ENCODE results near the gene MTX1. TPM values are rescaled to one million over a fixed set of nuclear protein-coding genes. Genes with fewer than 3 reads are reported as not detected.

Gene MTX1
- total RNA-seq, 1 donor, result 42.7 TPM

DNA sequence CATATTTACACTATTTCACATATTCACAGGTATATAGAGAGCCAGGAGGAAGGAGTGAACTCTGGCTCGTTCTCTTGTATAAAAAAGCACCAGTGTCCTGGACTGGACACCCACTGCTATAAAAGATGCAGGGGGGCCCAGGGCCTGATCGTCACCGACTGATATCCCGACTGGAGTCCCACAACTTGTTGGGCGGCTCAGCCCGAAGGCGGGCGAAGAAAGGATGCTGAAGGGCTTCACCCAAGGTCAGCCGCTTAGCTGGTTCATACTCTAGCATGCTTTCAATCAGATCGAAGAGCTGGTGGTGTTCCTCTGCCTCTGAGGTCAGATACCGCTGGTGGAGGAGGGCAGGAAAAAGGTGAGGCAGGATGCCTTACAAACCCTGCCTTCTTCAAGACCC, 54.6 kb downstream of the MTX1 start:
- no peak for TF ChIP-seq CTCF (IDR thresholded peaks at IDR 0.05; ENCODE audit: extremely low read depth, low read depth, low read length)
- Histone ChIP-seq H3K36me3 (ENCODE audit: insufficient read depth, low read length) (peaks cover 69% of the 10 kb centered on the region), H4K20me1 (ENCODE audit: insufficient read depth, low read length) (no peaks in the 10 kb centered on the region), H3K27me3 (ENCODE audit: insufficient read depth, low read length) (no peaks in the 10 kb centered on the region), H3K79me2 (ENCODE audit: insufficient read depth, low read length) (peaks cover 25% of the 10 kb centered on the region), H3K4me2 (ENCODE audit: insufficient read depth, low read length) (no peak overlapping the region), H2AFZ (ENCODE audit: low read length) (no peak overlapping the region), H3K9me3 (ENCODE audit: low read depth, low read length) (no peaks in the 10 kb centered on the region), H3K4me3 (ENCODE audit: insufficient read depth, low read length) (no peak overlapping the region), H3K27ac (ENCODE audit: low read depth, low read length) (no peak overlapping the region), H3K4me1 (ENCODE audit: insufficient read depth, low read length) (peaks cover 16% of the 10 kb centered on the region)
- no peak for DNase-seq (ENCODE audit: insufficient read length, low spot score, missing footprints)

Other genes with a start within 250 kb of the MTX1 start
- 12.1 and 18.5 TPM in 2 replicates for gene PYGO2, start 246.9 kb upstream of the MTX1 start, total RNA-seq
- gene SHC1, start 237.9 kb upstream of the MTX1 start, total RNA-seq, result 230 and 239 TPM in 2 replicates
- 23.2 and 23.3 TPM in 2 replicates for gene CKS1B, start 234.0 kb upstream of the MTX1 start, total RNA-seq
- gene FLAD1, start 225.4 kb upstream of the MTX1 start, total RNA-seq, result 17.1 and 20.6 TPM in 2 replicates
- gene LENEP, start 215.1 kb upstream of the MTX1 start, total RNA-seq, result 0.88 TPM in 1 of 2 replicates, not detected in the other
- 18.6 and 23.5 TPM in 2 replicates for gene ZBTB7B, start 205.9 kb upstream of the MTX1 start, total RNA-seq
- gene DCST2, start 174.9 kb upstream of the MTX1 start, total RNA-seq, result not detected in 2 replicates
- not detected in 2 replicates for gene DCST1, start 174.9 kb upstream of the MTX1 start, total RNA-seq
- 89.0 and 101 TPM in 2 replicates for gene ADAM15, start 157.4 kb upstream of the MTX1 start, total RNA-seq
- 3.5 and 3.6 TPM in 2 replicates for gene EFNA4, start 145.0 kb upstream of the MTX1 start, total RNA-seq
- 1.4 and 2.1 TPM in 2 replicates for gene EFNA3, start 129.9 kb upstream of the MTX1 start, total RNA-seq
- 0.36 and 0.88 TPM in 2 replicates for gene EFNA1, start 80.8 kb upstream of the MTX1 start, total RNA-seq
- 34.5 and 38.0 TPM in 2 replicates for gene SLC50A1, start 72.8 kb upstream of the MTX1 start, total RNA-seq
- 15.9 and 34.4 TPM in 2 replicates for gene DPM3, start 68.2 kb upstream of the MTX1 start, total RNA-seq
- gene KRTCAP2, start 35.4 kb upstream of the MTX1 start, total RNA-seq, result 112 and 117 TPM in 2 replicates
- gene TRIM46, start 34.8 kb upstream of the MTX1 start, total RNA-seq, result 3.2 and 3.3 TPM in 2 replicates
- gene THBS3, start 798 bp upstream of the MTX1 start, total RNA-seq, result 61.9 and 66.6 TPM in 2 replicates
- gene ENTREP3, start 46.8 kb downstream of the MTX1 start, total RNA-seq, result 6.5 and 7.7 TPM in 2 replicates
- gene SCAMP3, start 53.7 kb downstream of the MTX1 start, total RNA-seq, result 35.9 and 41.3 TPM in 2 replicates
- 17.4 and 19.7 TPM in 2 replicates for gene CLK2, start 64.8 kb downstream of the MTX1 start, total RNA-seq
- gene HCN3, start 68.8 kb downstream of the MTX1 start, total RNA-seq, result 2.5 and 2.9 TPM in 2 replicates
- gene PKLR, start 92.7 kb downstream of the MTX1 start, total RNA-seq, result not detected in 2 replicates
- gene FDPS, start 100.2 kb downstream of the MTX1 start, total RNA-seq, result 191 and 216 TPM in 2 replicates
- gene RUSC1, start 112.2 kb downstream of the MTX1 start, total RNA-seq, result 15.6 and 16.5 TPM in 2 replicates

Data from osteoblast (primary cell).